HepG2 (cell line): ENCODE measurements around the gene KAT2A. TPM values are rescaled to one million over a fixed set of nuclear protein-coding genes. Genes with fewer than 3 reads are reported as not detected.
A peak's percentile ranks its signal among the peaks of the same experiment; 100 is the strongest.

Source experiments
- DMAP1 ChIP-seq: IDR thresholded peaks from 2 replicates; pipeline ENCODE4 v1.6.1; 2016
- EEA1 ChIP-seq: sonication (generic); formaldehyde crosslinking; IDR thresholded peaks from 2 replicates; pipeline ENCODE4 v1.5.1; 2020; ENCODE audit warnings: mild to moderate bottlenecking, missing genetic modification reagents, borderline replicate concordance
- FOXP1 ChIP-seq, 2 experiments: fragments of 450-650 bp in 1 of 2; IDR thresholded peaks; 2 replicates each; pipeline ENCODE4 v1.6.1; 2017 to 2018; ENCODE audit warnings: antibody characterized with exemption in 1 of 2
- GABPB1 ChIP-seq: IDR thresholded peaks from 2 replicates; pipeline ENCODE4 v1.6.1; 2016; ENCODE audit warnings: mild to moderate bottlenecking, missing genetic modification reagents, moderate library complexity, missing compliant biosample characterization
- GFI1 ChIP-seq: sonication (generic); formaldehyde crosslinking; IDR thresholded peaks from 2 replicates; pipeline ENCODE4 v1.5.0; 2020; ENCODE audit warnings: missing genetic modification reagents, mild to moderate bottlenecking, borderline replicate concordance
- GZF1 ChIP-seq: sonication (generic); formaldehyde crosslinking; IDR thresholded peaks from 2 replicates; pipeline ENCODE4 v1.5.1; 2020; ENCODE audit warnings: mild to moderate bottlenecking, missing genetic modification reagents
- HNF4A ChIP-seq: sonication (generic); formaldehyde crosslinking; IDR thresholded peaks from 2 replicates; pipeline ENCODE4 v1.4.0; 2020; ENCODE audit warnings: missing genetic modification reagents
- KDM5A ChIP-seq: fragments of 200-600 bp; sonication (generic); IDR thresholded peaks from 2 replicates; pipeline ENCODE4 v1.7.0; 2018; ENCODE audit warnings: antibody characterized with exemption, mild to moderate bottlenecking, low read length, borderline replicate concordance
- MAF1 ChIP-seq: sonication (generic); formaldehyde crosslinking; IDR thresholded peaks from 2 replicates; pipeline ENCODE4 v1.5.0; 2020; ENCODE audit warnings: missing genetic modification reagents, borderline replicate concordance
- MATR3 ChIP-seq: sonication (generic); formaldehyde crosslinking; IDR thresholded peaks from 2 replicates; pipeline ENCODE4 v1.4.0; 2020; ENCODE audit warnings: missing genetic modification reagents
- MAZ ChIP-seq, 2 experiments: sonication (generic) in 1 of 2; formaldehyde crosslinking in 1 of 2; IDR thresholded peaks; 2 replicates each; pipeline versions ENCODE4 v1.5.0 to v1.6.1; 2012 to 2020; ENCODE audit warnings: low read depth in 2 of 2, mild to moderate bottlenecking in 2 of 2, borderline replicate concordance in 1 of 2, improper control_type of control experiment in 1 of 2, low read length in 1 of 2, missing genetic modification reagents in 1 of 2, moderate library complexity in 1 of 2
- NCOR1 ChIP-seq: fragments of 200-600 bp; sonication (generic); IDR thresholded peaks from 2 replicates; pipeline ENCODE4 v1.7.0; 2017; ENCODE audit warnings: antibody characterized with exemption, low read length, borderline replicate concordance
- PAWR ChIP-seq: sonication (generic); formaldehyde crosslinking; IDR thresholded peaks from 2 replicates; pipeline ENCODE4 v1.4.0; 2020; ENCODE audit warnings: missing genetic modification reagents, mild to moderate bottlenecking, borderline replicate concordance
- PHB2 ChIP-seq: fragments of 450-650 bp; IDR thresholded peaks from 2 replicates; pipeline ENCODE4 v1.6.1; 2018; ENCODE audit not compliant: partially characterized antibody
- RFX1 ChIP-seq: fragments of 450-650 bp; IDR thresholded peaks from 2 replicates; pipeline ENCODE4 v1.6.1; 2017
- SMAD9 ChIP-seq: sonication (generic); formaldehyde crosslinking; IDR thresholded peaks from 2 replicates; pipeline ENCODE4 v1.5.1; 2020; ENCODE audit warnings: mild to moderate bottlenecking, missing genetic modification reagents
- ZBTB3 ChIP-seq: sonication (generic); formaldehyde crosslinking; IDR thresholded peaks from 2 replicates; pipeline ENCODE4 v1.4.0; 2020; ENCODE audit warnings: low read depth, mild to moderate bottlenecking, moderate library complexity, missing genetic modification reagents, borderline replicate concordance
- ZKSCAN5 ChIP-seq: sonication (generic); formaldehyde crosslinking; IDR thresholded peaks from 2 replicates; pipeline ENCODE4 v1.5.1; 2020; ENCODE audit warnings: mild to moderate bottlenecking, missing genetic modification reagents
- ZMAT5 ChIP-seq: sonication (generic); formaldehyde crosslinking; IDR thresholded peaks from 2 replicates; pipeline ENCODE4 v1.5.0; 2020; ENCODE audit warnings: mild to moderate bottlenecking, low read depth, missing genetic modification reagents, borderline replicate concordance
- ZNF546 ChIP-seq: sonication (generic); formaldehyde crosslinking; conservative IDR thresholded peaks from 2 replicates; pipeline ENCODE4 v1.8.1; 2023; ENCODE audit warnings: mild to moderate bottlenecking, missing genetic modification reagents
- ZNF629 ChIP-seq: sonication (generic); formaldehyde crosslinking; conservative IDR thresholded peaks from 2 replicates; pipeline ENCODE4 v1.5.0; 2020; ENCODE audit warnings: missing genetic modification reagents
- ZNF724P ChIP-seq: sonication (generic); formaldehyde crosslinking; IDR thresholded peaks from 2 replicates; pipeline ENCODE4 v1.8.0; 2022; ENCODE audit warnings: missing genetic modification reagents, borderline replicate concordance
- ZNF772 ChIP-seq: sonication (generic); formaldehyde crosslinking; IDR thresholded peaks from 2 replicates; pipeline ENCODE4 v1.5.0; 2020; ENCODE audit warnings: mild to moderate bottlenecking, missing genetic modification reagents
- ZNF878 ChIP-seq: sonication (generic); formaldehyde crosslinking; IDR thresholded peaks from 2 replicates; pipeline ENCODE4 v1.8.1; 2023; ENCODE audit warnings: mild to moderate bottlenecking, missing genetic modification reagents, moderate library complexity
- ZSCAN21 ChIP-seq: sonication (generic); formaldehyde crosslinking; IDR thresholded peaks from 2 replicates; pipeline ENCODE4 v1.8.0; 2022; ENCODE audit warnings: mild to moderate bottlenecking, missing genetic modification reagents, moderate library complexity, borderline replicate concordance
- polyA plus RNA-seq, 8 experiments: library from polyadenylated mRNA; depleted of rRNA in 3 of 8; stranded (reverse) in 7 of 8; unstranded in 1 of 8; fragments of >200 nt; fragmentation: Illumina TruSeq in 4 of 8; extraction: Trizol in 4 of 8; gene quantifications; 2 replicates each; pipeline versions ENCODE4 v1.2.1 to v1.2.3, GENCODE V29; 2011 to 2016; ENCODE audit warnings: low read depth in 4 of 8, missing spikeins in 1 of 8, mixed read lengths in 1 of 8; ENCODE audit not compliant: insufficient read depth in 1 of 8
- total RNA-seq, 5 experiments: library from RNA; depleted of rRNA; stranded (reverse); fragments of >200 nt; fragmentation: Illumina TruSeq; extraction: Trizol; gene quantifications; 2 replicates each; pipeline ENCODE4 v1.2.3, GENCODE V29; 2016; ENCODE audit warnings: low read depth in 1 of 5
- TF ChIP-seq, protein P1 (sequence below): sonication (generic); formaldehyde crosslinking; IDR thresholded peaks from 2 replicates; pipeline ENCODE4 v1.9.0; 2022; ENCODE audit warnings: low read depth, missing genetic modification reagents
- TF ChIP-seq, protein P2 (sequence below): sonication (generic); formaldehyde crosslinking; conservative IDR thresholded peaks from 2 replicates; pipeline ENCODE4 v1.8.0; 2022; ENCODE audit warnings: mild to moderate bottlenecking, moderate library complexity, missing genetic modification reagents

KAT2A gene
- total and polyA plus RNA-seq, 2 of the 13 experiments (the other 11 are each of a cell fraction or from before 2014, with no cell fraction given), result 29.1 to 90.4 TPM

DNA sequence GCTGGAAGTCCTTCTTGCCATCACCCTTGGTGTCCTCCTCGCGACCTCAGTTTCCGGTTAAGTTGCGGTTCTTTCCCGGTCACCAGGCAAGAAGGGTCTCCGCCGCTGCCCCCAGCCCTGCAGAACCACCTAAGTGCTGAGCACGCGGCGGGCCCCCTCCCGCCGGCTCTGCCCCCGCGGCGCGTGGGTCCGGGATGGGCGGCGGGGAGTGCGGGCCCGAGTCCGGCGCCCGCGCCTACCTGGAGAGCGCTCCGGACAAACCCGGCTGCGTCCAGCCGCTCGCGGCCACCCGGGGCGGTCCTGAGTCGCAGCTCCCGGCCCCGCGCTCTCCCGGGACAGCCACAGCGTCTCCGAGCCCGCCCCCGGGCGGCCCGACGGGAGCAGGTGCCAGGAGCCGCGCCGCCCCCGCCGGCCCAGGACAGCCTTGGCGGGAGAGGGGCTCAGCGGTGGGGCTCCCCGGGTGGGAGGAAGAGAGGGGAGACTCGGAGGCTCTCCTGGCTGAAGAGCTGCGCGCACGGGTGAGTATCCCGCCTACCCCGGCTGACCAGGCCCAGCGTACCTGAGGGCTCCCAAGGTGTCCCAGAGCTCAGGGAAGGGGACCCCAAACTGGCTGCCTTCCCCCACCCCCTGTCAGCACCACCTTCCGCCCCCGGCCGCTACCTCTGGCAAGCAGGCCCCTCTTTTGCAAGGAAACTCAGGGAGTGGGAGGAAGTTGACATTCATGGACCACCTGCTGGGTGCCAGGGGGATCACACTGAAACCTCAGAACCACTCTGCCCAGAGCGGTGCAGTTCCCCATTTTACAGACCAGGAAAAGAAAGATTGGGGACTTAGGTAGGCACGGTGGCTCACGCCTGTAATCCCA is 48.6 kb downstream of the KAT2A start (continued):
- TF ChIP-seq PAWR (CRISPR knock-in tag), result no peak
- no peak for TF ChIP-seq ZNF724P (CRISPR knock-in tag)
- TF ChIP-seq, protein P1, sequence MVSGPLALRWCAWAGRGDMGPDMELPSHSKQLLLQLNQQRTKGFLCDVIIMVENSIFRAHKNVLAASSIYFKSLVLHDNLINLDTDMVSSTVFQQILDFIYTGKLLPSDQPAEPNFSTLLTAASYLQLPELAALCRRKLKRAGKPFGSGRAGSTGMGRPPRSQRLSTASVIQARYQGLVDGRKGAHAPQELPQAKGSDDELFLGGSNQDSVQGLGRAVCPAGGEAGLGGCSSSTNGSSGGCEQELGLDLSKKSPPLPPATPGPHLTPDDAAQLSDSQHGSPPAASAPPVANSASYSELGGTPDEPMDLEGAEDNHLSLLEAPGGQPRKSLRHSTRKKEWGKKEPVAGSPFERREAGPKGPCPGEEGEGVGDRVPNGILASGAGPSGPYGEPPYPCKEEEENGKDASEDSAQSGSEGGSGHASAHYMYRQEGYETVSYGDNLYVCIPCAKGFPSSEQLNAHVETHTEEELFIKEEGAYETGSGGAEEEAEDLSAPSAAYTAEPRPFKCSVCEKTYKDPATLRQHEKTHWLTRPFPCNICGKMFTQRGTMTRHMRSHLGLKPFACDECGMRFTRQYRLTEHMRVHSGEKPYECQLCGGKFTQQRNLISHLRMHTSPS (CRISPR knock-in tag), result no peak
- TF ChIP-seq ZNF546 (CRISPR knock-in tag), result 0 out of 2 replicates have a peak, but pooled peaks have one; percentile 29
- TF ChIP-seq SMAD9, result no peak
- no peak for TF ChIP-seq ZKSCAN5 (CRISPR knock-in tag)
- TF ChIP-seq HNF4A (CRISPR knock-in tag), result no peak
- no peak for TF ChIP-seq FOXP1 (IDR thresholded peaks at IDR 0.05)
- no peak for TF ChIP-seq FOXP1 (CRISPR knock-in tag; IDR thresholded peaks at IDR 0.05)
- TF ChIP-seq DMAP1 (CRISPR knock-in tag), result no peak
- TF ChIP-seq, protein P2, sequence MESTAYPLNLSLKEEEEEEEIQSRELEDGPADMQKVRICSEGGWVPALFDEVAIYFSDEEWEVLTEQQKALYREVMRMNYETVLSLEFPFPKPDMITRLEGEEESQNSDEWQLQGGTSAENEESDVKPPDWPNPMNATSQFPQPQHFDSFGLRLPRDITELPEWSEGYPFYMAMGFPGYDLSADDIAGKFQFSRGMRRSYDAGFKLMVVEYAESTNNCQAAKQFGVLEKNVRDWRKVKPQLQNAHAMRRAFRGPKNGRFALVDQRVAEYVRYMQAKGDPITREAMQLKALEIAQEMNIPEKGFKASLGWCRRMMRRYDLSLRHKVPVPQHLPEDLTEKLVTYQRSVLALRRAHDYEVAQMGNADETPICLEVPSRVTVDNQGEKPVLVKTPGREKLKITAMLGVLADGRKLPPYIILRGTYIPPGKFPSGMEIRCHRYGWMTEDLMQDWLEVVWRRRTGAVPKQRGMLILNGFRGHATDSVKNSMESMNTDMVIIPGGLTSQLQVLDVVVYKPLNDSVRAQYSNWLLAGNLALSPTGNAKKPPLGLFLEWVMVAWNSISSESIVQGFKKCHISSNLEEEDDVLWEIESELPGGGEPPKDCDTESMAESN (CRISPR knock-in tag), result 0 out of 2 replicates have a peak, but pooled peaks have one; percentile 46
- 0 out of 2 replicates have a peak, but pooled peaks have one; percentile 25 for TF ChIP-seq ZNF772 (CRISPR knock-in tag)
- no peak for TF ChIP-seq MAF1 (CRISPR knock-in tag)
- TF ChIP-seq EEA1 (CRISPR knock-in tag), result peak; percentile 49; the same call in 1 of the 2 replicates
- no peak for TF ChIP-seq ZBTB3 (CRISPR knock-in tag)
- TF ChIP-seq ZNF878, result no peak
- TF ChIP-seq ZNF629, result peak; percentile 63
- TF ChIP-seq GABPB1, result peak; percentile 16; the same call in 1 of the 2 replicates
- no peak for TF ChIP-seq NCOR1
- no peak for TF ChIP-seq MAZ (IDR thresholded peaks at IDR 0.05; ENCODE audit: borderline replicate concordance, low read depth, low read length)
- TF ChIP-seq MAZ (CRISPR knock-in tag; IDR thresholded peaks at IDR 0.05; ENCODE audit: low read depth), result no peak
- no peak for TF ChIP-seq RFX1
- TF ChIP-seq MATR3 (CRISPR knock-in tag), result no peak
- TF ChIP-seq ZMAT5 (CRISPR knock-in tag), result no peak
- TF ChIP-seq ZSCAN21 (CRISPR knock-in tag), result no peak
- no peak for TF ChIP-seq PHB2
- no peak for TF ChIP-seq KDM5A
- TF ChIP-seq GFI1 (CRISPR knock-in tag), result no peak
- no peak for TF ChIP-seq GZF1 (CRISPR knock-in tag)
